ENCODE results near the gene PHACTR3. TPM values are rescaled to one million over a fixed set of nuclear protein-coding genes. Genes with fewer than 3 reads are reported as not detected.

Gene PHACTR3
- total and polyA plus RNA-seq, 2 of the 8 experiments (the other 6 are each of a cell fraction or from before 2014, with no cell fraction given): 0.05 to 0.13 TPM

DNA sequence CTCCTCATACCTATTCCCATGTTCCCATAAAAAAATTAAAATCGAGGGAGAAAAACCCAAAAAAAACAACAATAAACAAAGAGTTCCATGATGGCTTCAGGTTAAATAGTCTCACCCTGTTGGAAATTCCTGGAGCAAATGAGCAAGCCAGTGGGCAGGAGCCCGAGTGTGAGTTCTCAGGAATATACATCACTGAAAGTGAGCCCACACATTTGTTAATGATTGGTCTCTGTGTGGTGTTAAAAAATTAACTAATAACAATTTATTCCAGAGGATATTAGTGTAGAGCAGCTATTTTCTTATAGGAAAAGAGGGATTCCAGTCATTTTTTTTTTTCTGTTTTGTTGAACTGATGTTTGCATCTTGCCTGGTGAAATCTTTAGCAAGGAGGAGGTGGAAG lies 12.9 kb downstream of the PHACTR3 start:
- no peak overlapping the region for H4K5ac ChIP-seq (ENCODE audit: insufficient read length, low read depth, low read length)
- no peak overlapping the region for H3K4me2 ChIP-seq (ENCODE audit: insufficient read depth in 1 of 2, low read depth in 2 of 2, low read length in 2 of 2)
- H3K79me1 ChIP-seq (ENCODE audit: low read depth, low read length): no peaks in the 10 kb centered on the region
- H2BK12ac ChIP-seq (ENCODE audit: low read depth, low read length): no peak overlapping the region
- no peak overlapping the region for H2BK15ac ChIP-seq (ENCODE audit: low read length)
- no peak overlapping the region for H3K23ac ChIP-seq (ENCODE audit: insufficient read length)
- H4K8ac ChIP-seq (ENCODE audit: extremely low read depth, insufficient read depth, low read length): no peak overlapping the region
- no peak overlapping the region for H3K27ac ChIP-seq (ENCODE audit: low read depth, low read length)
- no peak overlapping the region for H2BK20ac ChIP-seq (ENCODE audit: low read length)
- WGBS, 2 experiments (ENCODE audit: extremely low coverage in 1 of 2, insufficient coverage in 1 of 2, insufficient read length in 1 of 2, insufficient replicate concordance in 2 of 2, low coverage in 1 of 2, low lambda C conversion rate in 2 of 2, missing lambda C conversion rate in 1 of 2): 77% methylated on average over 2 of the region's 2 CpGs; no CpG with 5 or more reads in 1 of the 2 experiments
- H3K36me3 ChIP-seq (ENCODE audit: control insufficient read depth in 2 of 4, insufficient read depth in 4 of 4, low read length in 3 of 4): no peaks in the 10 kb centered on the region
- no peak overlapping the region for H3K9ac ChIP-seq (replicated peaks in 1 of 4; ENCODE audit: extremely low read depth in 1 of 4, low read depth in 3 of 4, low read length in 3 of 4)
- peaks cover 84 to 99% of the 10 kb centered on the region in 2 experiments for H3K9me3 ChIP-seq (ENCODE audit: insufficient read depth in 2 of 2, low read depth in 1 of 2, low read length in 1 of 2)
- ChIA-PET POLR2A (ENCODE audit: partially characterized antibody) (no interaction called here), CTCF (ENCODE audit: partially characterized antibody) (no interaction called here)
- FAIRE-seq: no peak
- H3K79me2 ChIP-seq (ENCODE audit: control insufficient read depth in 1 of 2, insufficient read depth in 2 of 2, low read length in 2 of 2): no peaks in the 10 kb centered on the region
- H4K91ac ChIP-seq (replicated peaks; ENCODE audit: insufficient read length, low read length): no peak overlapping the region
- H3K23me2 ChIP-seq (ENCODE audit: low read depth, low read length): no peaks in the 10 kb centered on the region
- H3K4me1 ChIP-seq (replicated peaks in 1 of 4; ENCODE audit: control insufficient read depth in 3 of 4, insufficient read depth in 4 of 4, low read length in 3 of 4): no peaks in the 10 kb centered on the region
- H3K4me3 ChIP-seq (ENCODE audit: extremely low read depth in 1 of 4, insufficient read depth in 2 of 4, low read depth in 3 of 4, low read length in 4 of 4): no peak overlapping the region
- no peaks in the 10 kb centered on the region for H4K20me1 ChIP-seq (replicated peaks in 1 of 2; ENCODE audit: control insufficient read depth in 1 of 2, insufficient read depth in 2 of 2, low read length in 2 of 2)
- no peak for TF ChIP-seq SAP30 (IDR thresholded peaks at IDR 0.05; ENCODE audit: insufficient read depth, insufficient replicate concordance, low read length)
- TF ChIP-seq TBP (IDR thresholded peaks at IDR 0.05; ENCODE audit: low read depth, low read length): no peak
- TF ChIP-seq RAD21 (IDR thresholded peaks at IDR 0.05 in 1 of 2, conservative IDR thresholded peaks at IDR 0.05 in 1 of 2; ENCODE audit: low read depth in 2 of 2, low read length in 2 of 2): no peak
- TF ChIP-seq CHD2 (IDR thresholded peaks at IDR 0.05; ENCODE audit: low read length): no peak
- no peak for TF ChIP-seq CEBPB (IDR thresholded peaks at IDR 0.05; ENCODE audit: low read depth, low read length)
- TF ChIP-seq SP4 (IDR thresholded peaks at IDR 0.05; ENCODE audit: low read length): no peak
- TF ChIP-seq CBX8 (IDR thresholded peaks at IDR 0.05; ENCODE audit: borderline replicate concordance, low read depth, low read length): no peak
- no peak overlapping the region for H2BK120ac ChIP-seq (replicated peaks; ENCODE audit: low read depth, low read length)
- H2AFZ ChIP-seq (ENCODE audit: low read length): no peak overlapping the region
- H2BK5ac ChIP-seq (ENCODE audit: low read depth, low read length): no peak overlapping the region
- no peak for DNase-seq (ENCODE audit: low read depth in 1 of 2, low spot score in 2 of 2)
- no peak overlapping the region for H3K4ac ChIP-seq (replicated peaks; ENCODE audit: insufficient read length, low read depth, low read length)
- H3K14ac ChIP-seq (ENCODE audit: insufficient read length): no peak overlapping the region
- H3K56ac ChIP-seq (replicated peaks; ENCODE audit: insufficient read length, low read depth, low read length): no peak overlapping the region
- no peak overlapping the region for H3K18ac ChIP-seq (ENCODE audit: extremely low read depth, low read length)
- no peak overlapping the region for H2AK5ac ChIP-seq (ENCODE audit: low read depth, low read length)
- no peaks in the 10 kb centered on the region for H3K27me3 ChIP-seq (replicated peaks in 1 of 4; ENCODE audit: control insufficient read depth in 3 of 4, extremely low read depth in 1 of 4, insufficient read depth in 3 of 4, low read length in 3 of 4)
